Uterus (tissue), 4 donors: Measurements from ENCODE around the gene FN1. TPM values are rescaled to one million over a fixed set of nuclear protein-coding genes. Genes with fewer than 3 reads are reported as not detected.

Experiments used
- DNase-seq, 2 donors: peaks; one replicate each; pipeline ENCODE4 v3.0.0-alpha.2; 2019 to 2020
- H3K27ac ChIP-seq, 2 donors: fragments of 200-600 bp; sonication (generic); 1 replicate in 1 of 2; 2 replicates in 1 of 2; pipeline ENCODE4 v1.5.1; 2016 to 2018
- H3K27me3 ChIP-seq, 2 donors: fragments of 200-600 bp; sonication (generic); one replicate each; pipeline ENCODE4 v1.5.1; 2018 to 2019; ENCODE audit warnings: control low read depth in 1 of 2
- H3K36me3 ChIP-seq, 2 donors: fragments of 200-600 bp; sonication (generic); one replicate each; pipeline ENCODE4 v1.5.1; 2019; ENCODE audit warnings: control low read depth in 1 of 2
- H3K4me1 ChIP-seq, 2 donors: fragments of 200-600 bp; sonication (generic); one replicate each; pipeline ENCODE4 v1.5.1; 2018 to 2019; ENCODE audit warnings: control low read depth in 1 of 2
- H3K4me3 ChIP-seq, 2 donors: fragments of 200-600 bp; sonication (generic); 1 replicate in 1 of 2; 2 replicates in 1 of 2; pipeline ENCODE4 v1.5.1; 2018 to 2019; ENCODE audit warnings: mild to moderate bottlenecking in 1 of 2
- H3K9me3 ChIP-seq, 2 donors: fragments of 200-600 bp; sonication (generic); one replicate each; pipeline ENCODE4 v1.5.1; 2019; ENCODE audit warnings: control low read depth in 1 of 2
- POLR2A ChIP-seq, 2 donors: fragments of 450-650 bp; IDR thresholded peaks; one replicate each; pipeline ENCODE4 v1.6.1; 2016; ENCODE audit warnings: antibody characterized with exemption in 2 of 2, mild to moderate bottlenecking in 1 of 2, moderate library complexity in 1 of 2
- intact Hi-C: fragments of 100-400 bp; cut with DNase I; formaldehyde crosslinking; loops from one replicate; pipeline ENCODE4 v1.15.1; 2023; ENCODE audit warnings: low total_unique reads
- total RNA-seq, 4 donors: library from RNA; depleted of rRNA in 3 of 4; stranded (reverse); fragments of >200 nt in 3 of 4; gene quantifications; one replicate each; pipeline versions ENCODE4 v1.1.0 to v1.2.4, GENCODE V29; 2014 to 2023
- TF ChIP-seq, protein P1 (sequence below), 4 experiments: fragments of 200-600 bp in 2 of 4; fragments of 450-650 bp in 2 of 4; sonication (generic) in 2 of 4; IDR thresholded peaks; one replicate each; pipeline ENCODE4 v1.5.1; 2016 to 2019; ENCODE audit warnings: antibody characterized with exemption in 4 of 4, mild to moderate bottlenecking in 2 of 4, moderate library complexity in 1 of 4
- donor health status: DM: yes; HTN: yes; CAD: no.

The FN1 gene
- total RNA-seq, 4 donors from 2014 or later = 218 to 1,074 (median 261) TPM

DNA sequence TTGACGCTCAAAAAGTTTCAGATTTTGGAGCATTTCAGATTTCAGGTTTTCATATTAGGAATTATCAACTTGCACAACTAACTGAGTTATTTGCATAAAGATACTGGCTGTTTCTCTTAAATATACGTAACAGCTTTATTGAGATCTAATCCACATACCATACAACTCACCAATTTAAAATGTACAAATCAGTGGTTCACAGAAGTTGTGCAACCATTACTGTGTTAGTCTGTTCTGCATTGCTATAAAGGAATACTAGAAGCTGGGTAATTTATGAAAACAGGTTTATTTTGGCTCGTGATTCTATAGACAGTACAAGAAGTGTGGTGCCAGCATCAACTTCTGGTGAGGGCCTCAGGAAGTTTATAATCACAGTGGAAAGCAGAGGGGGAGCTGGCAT, 115.8 kb downstream of the FN1 start:
- no peak for DNase-seq
- TF ChIP-seq, protein P1, sequence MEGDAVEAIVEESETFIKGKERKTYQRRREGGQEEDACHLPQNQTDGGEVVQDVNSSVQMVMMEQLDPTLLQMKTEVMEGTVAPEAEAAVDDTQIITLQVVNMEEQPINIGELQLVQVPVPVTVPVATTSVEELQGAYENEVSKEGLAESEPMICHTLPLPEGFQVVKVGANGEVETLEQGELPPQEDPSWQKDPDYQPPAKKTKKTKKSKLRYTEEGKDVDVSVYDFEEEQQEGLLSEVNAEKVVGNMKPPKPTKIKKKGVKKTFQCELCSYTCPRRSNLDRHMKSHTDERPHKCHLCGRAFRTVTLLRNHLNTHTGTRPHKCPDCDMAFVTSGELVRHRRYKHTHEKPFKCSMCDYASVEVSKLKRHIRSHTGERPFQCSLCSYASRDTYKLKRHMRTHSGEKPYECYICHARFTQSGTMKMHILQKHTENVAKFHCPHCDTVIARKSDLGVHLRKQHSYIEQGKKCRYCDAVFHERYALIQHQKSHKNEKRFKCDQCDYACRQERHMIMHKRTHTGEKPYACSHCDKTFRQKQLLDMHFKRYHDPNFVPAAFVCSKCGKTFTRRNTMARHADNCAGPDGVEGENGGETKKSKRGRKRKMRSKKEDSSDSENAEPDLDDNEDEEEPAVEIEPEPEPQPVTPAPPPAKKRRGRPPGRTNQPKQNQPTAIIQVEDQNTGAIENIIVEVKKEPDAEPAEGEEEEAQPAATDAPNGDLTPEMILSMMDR (IDR thresholded peaks at IDR 0.05) = no peak
- no peak for TF ChIP-seq POLR2A (IDR thresholded peaks at IDR 0.05)
- intact Hi-C loops = no loop called here

DNA sequence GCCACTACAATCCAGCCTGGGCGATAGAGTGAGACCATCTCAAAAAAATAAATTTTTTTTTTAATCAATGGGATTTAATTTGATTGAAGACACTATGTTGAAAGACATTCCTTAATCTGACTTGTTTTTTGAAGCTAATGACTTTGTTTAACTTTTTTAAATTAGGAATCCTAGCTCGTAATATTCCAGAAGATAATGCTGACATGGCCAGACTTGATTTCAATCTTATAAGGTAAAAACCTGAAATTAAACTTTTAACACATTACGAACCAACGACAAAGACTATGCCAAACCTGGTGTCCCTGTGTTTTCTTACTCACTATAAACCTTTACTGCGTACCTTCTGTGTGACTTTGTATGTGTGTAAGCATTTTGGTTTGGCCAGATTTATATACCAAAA, 116.4 kb downstream of the FN1 start:
- no peak overlapping the region for H3K27ac ChIP-seq
- no peaks in the 10 kb centered on the region for H3K36me3 ChIP-seq
- DNase-seq = no peak
- intact Hi-C loops = no loop called here
- TF ChIP-seq POLR2A (IDR thresholded peaks at IDR 0.05) = no peak
- TF ChIP-seq, protein P1 (IDR thresholded peaks at IDR 0.05) = no peak
- no peak overlapping the region for H3K4me3 ChIP-seq
- H3K27me3 ChIP-seq = no peaks in the 10 kb centered on the region
- H3K9me3 ChIP-seq = no peaks in the 10 kb centered on the region
- H3K4me1 ChIP-seq = no peaks in the 10 kb centered on the region

More for the DNA sequence above, 115.8 kb downstream of the FN1 start:
- no peak overlapping the region for H3K4me3 ChIP-seq
- H3K36me3 ChIP-seq = no peaks in the 10 kb centered on the region
- no peaks in the 10 kb centered on the region for H3K9me3 ChIP-seq
- H3K4me1 ChIP-seq = no peaks in the 10 kb centered on the region
- H3K27me3 ChIP-seq = no peaks in the 10 kb centered on the region
- H3K27ac ChIP-seq = no peak overlapping the region

DNA sequence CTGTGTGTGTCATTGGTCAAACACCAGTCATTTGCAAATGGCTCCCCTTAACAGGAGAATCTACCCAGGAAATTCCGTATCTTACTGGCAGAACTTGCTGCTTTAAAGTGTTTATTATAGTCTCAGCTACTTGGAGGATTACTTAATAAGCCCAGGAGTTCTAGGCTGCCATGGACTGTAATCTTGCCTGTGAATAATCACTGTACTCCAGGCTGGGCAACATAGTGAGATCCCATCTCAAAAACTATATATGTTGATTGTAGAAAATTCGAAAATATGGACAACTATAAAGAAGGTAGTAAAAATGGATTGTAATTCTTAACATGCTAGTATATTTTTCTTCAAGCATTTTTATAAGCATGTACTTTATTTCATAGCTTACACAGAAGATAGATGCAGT, 119.5 kb downstream of the FN1 start:
- Histone ChIP-seq H3K27ac (no peak overlapping the region), H3K9me3 (no peaks in the 10 kb centered on the region), H3K4me1 (peaks cover 0 to 5% of the 10 kb centered on the region in 2 donors), H3K4me3 (no peak overlapping the region), H3K27me3 (no peaks in the 10 kb centered on the region), H3K36me3 (no peaks in the 10 kb centered on the region)
- TF ChIP-seq, protein P1 (IDR thresholded peaks at IDR 0.05) = no peak
- TF ChIP-seq POLR2A (IDR thresholded peaks at IDR 0.05) = no peak
- intact Hi-C loops = no loop called here
- no peak for DNase-seq

DNA sequence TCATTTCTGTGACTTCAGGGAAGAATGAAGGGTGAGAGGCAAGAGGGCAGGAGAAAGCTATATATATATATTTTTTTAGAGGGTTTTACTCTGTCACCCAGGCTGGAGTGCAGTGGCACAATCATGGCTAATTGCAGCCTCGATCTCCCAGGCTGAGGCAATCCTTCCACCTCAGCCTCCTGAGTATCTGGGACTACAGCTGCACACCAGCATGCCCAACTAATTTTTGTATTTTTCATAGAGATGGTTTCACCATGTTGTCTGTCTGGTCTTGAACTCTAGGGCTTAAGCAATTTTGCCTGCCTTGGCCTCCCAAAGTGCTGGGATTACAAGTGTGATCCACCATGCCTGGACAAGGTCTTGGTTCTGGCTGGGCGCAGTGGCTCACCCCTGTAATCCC, 120.6 kb downstream of the FN1 start:
- DNase-seq = no peak
- H3K4me3 ChIP-seq = no peak overlapping the region
- no peak overlapping the region for H3K27ac ChIP-seq
- intact Hi-C loops = no loop called here
- no peaks in the 10 kb centered on the region for H3K9me3 ChIP-seq
- no peaks in the 10 kb centered on the region for H3K27me3 ChIP-seq
- peaks cover 0 to 5% of the 10 kb centered on the region in 2 donors for H3K4me1 ChIP-seq
- no peaks in the 10 kb centered on the region for H3K36me3 ChIP-seq
- TF ChIP-seq, protein P1 (IDR thresholded peaks at IDR 0.05) = no peak
- no peak for TF ChIP-seq POLR2A (IDR thresholded peaks at IDR 0.05)

DNA sequence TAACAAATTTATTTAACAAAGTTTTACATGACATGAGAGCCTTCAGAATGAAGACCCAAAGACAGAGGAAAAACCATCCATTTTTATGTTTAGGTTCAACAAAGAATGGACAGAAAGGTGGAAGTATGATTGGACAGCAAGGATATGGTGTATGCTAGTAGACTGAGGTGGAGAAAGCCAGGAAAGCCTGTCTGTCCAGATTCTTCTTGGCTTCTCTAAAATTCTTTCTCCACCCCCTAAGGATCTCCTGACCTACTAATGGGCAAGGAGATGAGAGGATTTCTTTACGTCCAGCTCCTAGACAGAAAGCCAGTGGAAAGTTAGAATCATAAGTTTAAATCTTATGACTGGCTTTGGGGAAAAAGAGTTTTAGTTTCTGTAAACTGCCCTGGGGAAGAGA, 121.0 kb downstream of the FN1 start:
- TF ChIP-seq, protein P1 (IDR thresholded peaks at IDR 0.05) = no peak
- TF ChIP-seq POLR2A (IDR thresholded peaks at IDR 0.05) = no peak
- no peak overlapping the region for H3K27ac ChIP-seq
- intact Hi-C loops = no loop called here
- H3K36me3 ChIP-seq = no peaks in the 10 kb centered on the region
- H3K9me3 ChIP-seq = no peaks in the 10 kb centered on the region
- H3K27me3 ChIP-seq = no peaks in the 10 kb centered on the region
- no peak for DNase-seq
- H3K4me3 ChIP-seq = no peak overlapping the region
- H3K4me1 ChIP-seq = peaks cover 0 to 5% of the 10 kb centered on the region in 2 donors
